Adrenal gland (tissue), 5 donors: Measurements from ENCODE around the gene ITPRIP.

Source experiments
- CTCF ChIP-seq, 6 experiments: fragments of 450-650 bp in 4 of 6; fragments of 200-600 bp in 2 of 6; sonication (generic) in 1 of 6; IDR thresholded peaks; 1 replicate in 5 of 6; 2 replicates in 1 of 6; pipeline versions ENCODE4 v1.5.1 to v1.8.0; 2016 to 2021; ENCODE audit warnings: antibody characterized with exemption in 6 of 6, mild to moderate bottlenecking in 2 of 6, moderate library complexity in 1 of 6
- POLR2A ChIP-seq, 2 donors: fragments of 450-650 bp; IDR thresholded peaks; one replicate each; pipeline ENCODE4 v1.6.1; 2017; ENCODE audit warnings: antibody characterized with exemption in 2 of 2, mild to moderate bottlenecking in 2 of 2, moderate library complexity in 1 of 2
- donor health status: DM: no; HTN: no; CAD: no.

- no peak for TF ChIP-seq CTCF (IDR thresholded peaks at IDR 0.05)
- no peak for TF ChIP-seq POLR2A (IDR thresholded peaks at IDR 0.05)
These were observed 64.2 kb downstream of the ITPRIP start for GRCh38 chr10:104273899-104274575.
